Putamen (tissue), 1 donor: Measurements from ENCODE around the gene DNAJC22.
"Not testable (repeated sequence)": the region's sequence is repeated elsewhere in the genome, so short reads cannot be mapped to it uniquely, and the experiment has no call there.

ENCODE experiments used
- DNase-seq: peaks from one replicate; pipeline ENCODE4 v3.0.0-alpha.2; 2016; ENCODE audit warnings: low spot score

Gene DNAJC22

GRCh38 chr12:49346659-49347310 is at the start of gene DNAJC22:
TSS of gene DNAJC22 (plus strand) at chr12:49346888. CDS start at chr12:49348873, 1,985 bp downstream.
- no peak for DNase-seq

GRCh38 chr12:49297695-49298060 is 49.0 kb upstream of the DNAJC22 start:
- DNase-seq = no peak

GRCh38 chr12:49298160-49298559 is 48.5 kb upstream of the DNAJC22 start:
- DNase-seq = no peak

GRCh38 chr12:49301760-49302159 is 44.9 kb upstream of the DNAJC22 start:
- no peak for DNase-seq

- DNase-seq = no peak
These were observed 42.5 kb upstream of the DNAJC22 start for GRCh38 chr12:49304161-49304560.

- DNase-seq = no peak
These were observed 40.8 kb upstream of the DNAJC22 start for GRCh38 chr12:49305762-49306510.

GRCh38 chr12:49309386-49309785 is 37.3 kb upstream of the DNAJC22 start:
- no peak for DNase-seq

- not testable (repeated sequence) for DNase-seq
These were observed 36.2 kb upstream of the DNAJC22 start for GRCh38 chr12:49310451-49311000.

- no peak for DNase-seq
These were observed 31.9 kb upstream of the DNAJC22 start for GRCh38 chr12:49314811-49315210.

GRCh38 chr12:49317118-49317517 is 29.6 kb upstream of the DNAJC22 start:
- DNase-seq = not testable (repeated sequence)

- DNase-seq = not testable (repeated sequence)
These were observed 26.1 kb upstream of the DNAJC22 start for GRCh38 chr12:49320411-49321103.

GRCh38 chr12:49322367-49322707 is 24.4 kb upstream of the DNAJC22 start:
- DNase-seq = no peak

- peak; percentile 98 for DNase-seq
These were observed 23.8 kb upstream of the DNAJC22 start, which contains the start of gene TROAP for GRCh38 chr12:49322708-49323523. TSS of gene TROAP (plus strand) at chr12:49323255. CDS start at chr12:49323609, 354 bp downstream.

GRCh38 chr12:49323524-49324097 is 23.1 kb upstream of the DNAJC22 start:
- DNase-seq = no peak

GRCh38 chr12:49325606-49326005 is 21.1 kb upstream of the DNAJC22 start:
- DNase-seq = no peak

GRCh38 chr12:49327368-49327767 is 19.3 kb upstream of the DNAJC22 start:
- DNase-seq = no peak

- no peak for DNase-seq
These were observed 18.8 kb upstream of the DNAJC22 start for GRCh38 chr12:49327887-49328286.

GRCh38 chr12:49328816-49329215 is 17.9 kb upstream of the DNAJC22 start:
- no peak for DNase-seq

- no peak for DNase-seq
These were observed 16.6 kb upstream of the DNAJC22 start for GRCh38 chr12:49330032-49330619.

- no peak for DNase-seq
These were observed 15.9 kb upstream of the DNAJC22 start for GRCh38 chr12:49330631-49331379.
